Fibroblast of mammary gland (primary cell): ENCODE data around the gene RAPGEF4.

Experiments used
- DNase-seq: peaks from one replicate; pipeline ENCODE4 v3.0.0-alpha.2; 2010; ENCODE audit warnings: low read depth
- H3K4me3 ChIP-seq: 2 replicates; pipeline ENCODE4 v1.5.1; 2011; ENCODE audit warnings: low read depth, mild to moderate bottlenecking, low read length, moderate library complexity; ENCODE audit not compliant: control insufficient read depth
- CTCF ChIP-seq: conservative IDR thresholded peaks from 2 replicates; pipeline ENCODE4 v1.5.1; 2011; ENCODE audit warnings: low read depth, low read length, inconsistent platforms; ENCODE audit not compliant: control insufficient read depth, insufficient read depth

RAPGEF4 gene

GRCh38 chr2:172994864-172995263, 259.2 kb downstream of the RAPGEF4 start:
- no peak overlapping the region for H3K4me3 ChIP-seq
- DNase-seq, result no peak
- TF ChIP-seq CTCF, result no peak

GRCh38 chr2:172995323-172996244, 259.9 kb downstream of the RAPGEF4 start:
- no peak overlapping the region for H3K4me3 ChIP-seq
- peak; percentile 51 for TF ChIP-seq CTCF
- DNase-seq, result peak; percentile 83

- no peak for TF ChIP-seq CTCF
- DNase-seq, result peak; percentile 61
- no peak overlapping the region for H3K4me3 ChIP-seq
Observed at GRCh38 chr2:172996387-172996961, 260.8 kb downstream of the RAPGEF4 start.

- peak; percentile 38 for DNase-seq
- no peak for TF ChIP-seq CTCF
Observed at GRCh38 chr2:172997031-172997430, 261.4 kb downstream of the RAPGEF4 start.

GRCh38 chr2:172998547-172999272, 263.1 kb downstream of the RAPGEF4 start:
- DNase-seq, result no peak
- no peak overlapping the region for H3K4me3 ChIP-seq
- TF ChIP-seq CTCF, result no peak

More at GRCh38 chr2:172997031-172997430, 261.4 kb downstream of the RAPGEF4 start:
- no peak overlapping the region for H3K4me3 ChIP-seq

GRCh38 chr2:172999641-173000386, 264.2 kb downstream of the RAPGEF4 start:
- H3K4me3 ChIP-seq, result no peak overlapping the region
- TF ChIP-seq CTCF, result no peak
- DNase-seq, result peak; percentile 28
